Fibroblast of lung (primary cell): ENCODE data around the gene GNB4. TPM values are rescaled to one million over a fixed set of nuclear protein-coding genes. Genes with fewer than 3 reads are reported as not detected.

Source experiments
- DNase-seq, 2 donors: peaks; one replicate each; pipeline versions ENCODE4 v3.0.0 to v3.0.0-alpha.2; 2010; ENCODE audit warnings: low read depth in 2 of 2
- H2AFZ ChIP-seq: 2 replicates; pipeline ENCODE4 v1.5.1; 2012; ENCODE audit warnings: low read length, control low read depth, inconsistent platforms
- H3K27ac ChIP-seq: 2 replicates; pipeline ENCODE4 v1.5.1; 2011; ENCODE audit warnings: low read length, control low read depth; ENCODE audit not compliant: insufficient read depth
- H3K27me3 ChIP-seq: 2 replicates; pipeline ENCODE4 v1.5.1; 2011; ENCODE audit warnings: mild to moderate bottlenecking, low read length; ENCODE audit not compliant: control insufficient read depth, insufficient read depth
- H3K36me3 ChIP-seq: 2 replicates; pipeline ENCODE4 v1.5.1; 2011; ENCODE audit warnings: low read length; ENCODE audit not compliant: control insufficient read depth, insufficient read depth
- H3K4me1 ChIP-seq: 2 replicates; pipeline ENCODE4 v1.5.1; 2011; ENCODE audit warnings: low read length; ENCODE audit not compliant: control insufficient read depth, insufficient read depth; ENCODE audit errors: extremely low read depth
- H3K4me2 ChIP-seq: 2 replicates; pipeline ENCODE4 v1.5.1; 2011; ENCODE audit warnings: low read length, control low read depth; ENCODE audit not compliant: insufficient read depth; ENCODE audit errors: extremely low read depth
- H3K4me3 ChIP-seq, 4 experiments: fragments of 200-600 bp in 1 of 4; sonication (generic) in 1 of 4; replicated peaks in 1 of 4; 2 replicates each; pipeline ENCODE4 v1.5.1; 2011 to 2016; ENCODE audit warnings: low read length in 4 of 4, low read depth in 3 of 4, mild to moderate bottlenecking in 3 of 4, control low read depth in 2 of 4, inconsistent platforms in 1 of 4, mixed read lengths in 1 of 4; ENCODE audit not compliant: insufficient read depth in 1 of 4; ENCODE audit errors: control extremely low read depth in 1 of 4
- H3K79me2 ChIP-seq: 2 replicates; pipeline ENCODE4 v1.5.1; 2012; ENCODE audit warnings: mild to moderate bottlenecking, low read length, inconsistent platforms; ENCODE audit not compliant: control insufficient read depth, insufficient read depth
- H3K9ac ChIP-seq: 2 replicates; pipeline ENCODE4 v1.5.1; 2011; ENCODE audit warnings: mild to moderate bottlenecking, low read length, control low read depth; ENCODE audit not compliant: insufficient read depth
- H3K9me3 ChIP-seq: 2 replicates; pipeline ENCODE4 v1.5.1; 2012; ENCODE audit warnings: low read depth, low read length; ENCODE audit not compliant: control insufficient read depth, insufficient read depth
- H4K20me1 ChIP-seq: 2 replicates; pipeline ENCODE4 v1.5.1; 2011; ENCODE audit warnings: low read length; ENCODE audit not compliant: control insufficient read depth, insufficient read depth; ENCODE audit errors: extremely low read depth
- CTCF ChIP-seq, 2 donors: IDR thresholded peaks in 1 of 2; conservative IDR thresholded peaks in 1 of 2; 1 replicate in 1 of 2; 2 replicates in 1 of 2; pipeline ENCODE4 v1.5.1; 2011 to 2012; ENCODE audit warnings: low read length in 2 of 2, control low read depth in 1 of 2, inconsistent platforms in 1 of 2, low read depth in 1 of 2, mild to moderate bottlenecking in 1 of 2
- EZH2 ChIP-seq: IDR thresholded peaks from 2 replicates; pipeline ENCODE4 v1.5.1; 2012; ENCODE audit warnings: low read length, control low read depth, mild to moderate bottlenecking; ENCODE audit errors: missing control alignments
- polyA plus RNA-seq, 2 donors: library from polyadenylated mRNA; depleted of rRNA in 1 of 2; stranded (reverse) in 1 of 2; unstranded in 1 of 2; fragments of >200 nt; gene quantifications; 2 replicates each; pipeline ENCODE4 v1.2.1, GENCODE V29; 2011 to 2012; ENCODE audit warnings: missing spikeins in 1 of 2
- total RNA-seq: library from RNA; depleted of rRNA; stranded (reverse); fragments of >200 nt; gene quantifications from 2 replicates; pipeline ENCODE4 v1.2.1, GENCODE V29; 2014

GNB4 gene
- total and polyA plus RNA-seq, 2 donors (not counting 1 experiment from before 2014, with no cell fraction given): 55.7 to 83.1 TPM

GRCh38 chr3:179488213-179488612 is 36.9 kb upstream of the GNB4 start:
- DNase-seq: no peak
- H3K4me1 ChIP-seq: no peaks in the 10 kb centered on the region
- no peak overlapping the region for H3K4me2 ChIP-seq
- H3K36me3 ChIP-seq: no peaks in the 10 kb centered on the region
- no peaks in the 10 kb centered on the region for H4K20me1 ChIP-seq
- no peak overlapping the region for H3K4me3 ChIP-seq
- H3K27ac ChIP-seq: no peak overlapping the region
- no peaks in the 10 kb centered on the region for H3K9me3 ChIP-seq
- no peak overlapping the region for H3K9ac ChIP-seq
- no peaks in the 10 kb centered on the region for H3K79me2 ChIP-seq
- H2AFZ ChIP-seq: no peak overlapping the region
- TF ChIP-seq CTCF (conservative IDR thresholded peaks at IDR 0.05 in 1 of 2, IDR thresholded peaks at IDR 0.05 in 1 of 2; ENCODE audit: low read depth in 1 of 2, low read length in 2 of 2): no peak
- TF ChIP-seq EZH2: no peak
- H3K27me3 ChIP-seq: no peaks in the 10 kb centered on the region

GRCh38 chr3:179486806-179487205 is 35.5 kb upstream of the GNB4 start:
- Histone ChIP-seq H3K4me3 (no peak overlapping the region), H3K4me2 (no peak overlapping the region), H4K20me1 (no peaks in the 10 kb centered on the region), H3K36me3 (no peaks in the 10 kb centered on the region), H2AFZ (no peak overlapping the region), H3K9me3 (no peaks in the 10 kb centered on the region), H3K9ac (no peak overlapping the region), H3K27me3 (no peaks in the 10 kb centered on the region), H3K27ac (no peak overlapping the region), H3K4me1 (no peaks in the 10 kb centered on the region), H3K79me2 (no peaks in the 10 kb centered on the region)
- TF ChIP-seq CTCF (conservative IDR thresholded peaks at IDR 0.05 in 1 of 2, IDR thresholded peaks at IDR 0.05 in 1 of 2; ENCODE audit: low read depth in 1 of 2, low read length in 2 of 2) (no peak), EZH2 (no peak)
- no peak for DNase-seq

- no peak for DNase-seq
- Histone ChIP-seq H3K79me2 (no peaks in the 10 kb centered on the region), H3K27ac (no peak overlapping the region), H3K4me2 (no peak overlapping the region), H3K27me3 (no peaks in the 10 kb centered on the region), H3K9ac (no peak overlapping the region), H3K36me3 (no peaks in the 10 kb centered on the region), H3K4me3 (no peak overlapping the region), H3K9me3 (no peaks in the 10 kb centered on the region), H2AFZ (no peak overlapping the region), H3K4me1 (no peaks in the 10 kb centered on the region), H4K20me1 (no peaks in the 10 kb centered on the region)
- TF ChIP-seq EZH2 (no peak), CTCF (conservative IDR thresholded peaks at IDR 0.05 in 1 of 2, IDR thresholded peaks at IDR 0.05 in 1 of 2; ENCODE audit: low read depth in 1 of 2, low read length in 2 of 2) (no peak)
Measured at GRCh38 chr3:179482857-179483256, 31.6 kb upstream of the GNB4 start.
